Mucosa of rectum (tissue), 2 donors: ENCODE data around the gene FXR2.

ENCODE experiments used
- H3K27ac ChIP-seq, 2 donors: one replicate each; pipeline ENCODE4 v1.7.0; 2013; ENCODE audit warnings: inconsistent platforms in 2 of 2, low read depth in 2 of 2, low read length in 2 of 2
- H3K27me3 ChIP-seq, 2 donors: one replicate each; pipeline ENCODE4 v1.7.0; 2013; ENCODE audit warnings: low read length in 2 of 2; ENCODE audit not compliant: control insufficient read depth in 2 of 2, insufficient read depth in 2 of 2
- H3K36me3 ChIP-seq, 2 donors: one replicate each; pipeline ENCODE4 v1.7.0; 2013; ENCODE audit warnings: low read length in 2 of 2; ENCODE audit not compliant: control insufficient read depth in 2 of 2, insufficient read depth in 2 of 2
- H3K4me1 ChIP-seq, 2 donors: one replicate each; pipeline ENCODE4 v1.7.0; 2013; ENCODE audit warnings: low read length in 2 of 2, mild to moderate bottlenecking in 1 of 2; ENCODE audit not compliant: control insufficient read depth in 2 of 2, insufficient read depth in 2 of 2
- H3K4me3 ChIP-seq, 2 donors: one replicate each; pipeline ENCODE4 v1.7.0; 2013; ENCODE audit warnings: low read length in 2 of 2
- H3K9ac ChIP-seq, 2 donors: one replicate each; pipeline ENCODE4 v1.7.0; 2013; ENCODE audit warnings: low read length in 2 of 2, low read depth in 1 of 2, mild to moderate bottlenecking in 1 of 2
- H3K9me3 ChIP-seq, 2 donors: one replicate each; pipeline ENCODE4 v1.7.0; 2013; ENCODE audit warnings: low read length in 2 of 2; ENCODE audit not compliant: control insufficient read depth in 2 of 2
- donor health status: healthy.
- donor health status: Normal muscosa, but diverticular disease.

Gene FXR2

DNA sequence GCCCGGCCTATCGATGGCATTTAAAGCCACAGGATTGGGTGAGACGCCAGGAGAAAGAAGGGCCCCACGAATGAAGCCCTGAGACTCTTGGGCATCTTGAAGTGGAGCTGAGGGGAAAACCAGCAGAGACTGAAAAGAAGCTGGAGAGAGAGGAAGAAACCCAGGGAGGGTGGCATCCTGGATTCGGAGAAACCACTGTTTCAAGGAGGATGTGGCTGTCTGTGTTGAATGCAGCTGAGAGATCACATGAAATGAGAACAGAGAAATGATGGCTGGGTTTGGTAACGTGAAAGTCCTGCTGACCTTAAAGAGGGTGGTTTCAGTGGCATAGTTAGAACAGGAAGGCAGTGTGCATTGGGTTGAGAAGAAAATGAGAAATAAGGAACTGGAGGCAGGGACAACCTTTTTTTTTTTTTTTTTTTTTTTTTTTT, 62.1 kb downstream of the FXR2 start:
- peaks cover 0 to 3% of the 10 kb centered on the region in 2 donors for H3K36me3 ChIP-seq
- H3K4me3 ChIP-seq = no peak overlapping the region
- no peaks in the 10 kb centered on the region for H3K27me3 ChIP-seq
- peak overlapping the region in 1 of 2 donors; percentile 63 for H3K27ac ChIP-seq
- no peaks in the 10 kb centered on the region for H3K9me3 ChIP-seq
- H3K4me1 ChIP-seq = peaks cover 25 to 27% of the 10 kb centered on the region in 2 donors
- H3K9ac ChIP-seq = no peak overlapping the region

- H3K4me3 ChIP-seq = no peak overlapping the region
Measured at GRCh38 chr17:7551396-7551795, 63.3 kb downstream of the FXR2 start.

DNA sequence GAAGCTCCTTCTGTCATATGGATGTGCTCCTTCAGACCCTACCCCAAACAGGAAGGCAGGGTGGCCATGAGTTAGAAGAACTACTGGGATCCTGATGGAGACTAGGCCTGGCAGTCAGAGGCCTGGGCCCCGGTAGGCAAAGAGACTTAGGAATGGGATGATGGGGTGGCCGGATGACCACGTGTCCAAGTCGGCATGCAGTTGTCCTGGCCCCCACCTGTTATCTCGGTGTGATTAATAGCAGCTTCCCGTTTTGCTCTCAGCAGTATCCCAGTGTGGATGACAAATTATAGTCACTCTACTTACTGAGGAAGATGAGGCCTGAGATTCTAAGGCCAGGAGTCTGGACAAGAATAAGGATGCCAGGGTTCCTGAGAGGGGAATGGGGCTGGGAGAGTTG, 64.4 kb downstream of the FXR2 start:
- peak overlapping the region in 1 of 2 donors; percentile 82 for H3K9ac ChIP-seq

More at GRCh38 chr17:7551396-7551795, 63.3 kb downstream of the FXR2 start:
- Histone ChIP-seq H3K27ac (no peak overlapping the region), H3K36me3 (peaks cover 0 to 3% of the 10 kb centered on the region in 2 donors), H3K9ac (no peak overlapping the region), H3K4me1 (peaks cover 14 to 16% of the 10 kb centered on the region in 2 donors), H3K27me3 (no peaks in the 10 kb centered on the region), H3K9me3 (no peaks in the 10 kb centered on the region)

GRCh38 chr17:7549401-7550055, 65.2 kb downstream of the FXR2 start:
- H3K9ac ChIP-seq = peak overlapping the region; percentile 52 to 82
- peaks cover 14% of the 10 kb centered on the region in 2 donors for H3K4me1 ChIP-seq
- peak overlapping the region; percentile 67 to 80 for H3K27ac ChIP-seq
- H3K27me3 ChIP-seq = no peaks in the 10 kb centered on the region
- H3K36me3 ChIP-seq = peaks cover 0 to 3% of the 10 kb centered on the region in 2 donors
- peak overlapping the region; percentile 71 to 83 for H3K4me3 ChIP-seq
- H3K9me3 ChIP-seq = no peaks in the 10 kb centered on the region

More for the DNA sequence above, 64.4 kb downstream of the FXR2 start:
- H3K36me3 ChIP-seq = peaks cover 0 to 3% of the 10 kb centered on the region in 2 donors
- no peaks in the 10 kb centered on the region for H3K27me3 ChIP-seq
- H3K4me3 ChIP-seq = no peak overlapping the region
- peaks cover 14% of the 10 kb centered on the region in 2 donors for H3K4me1 ChIP-seq
- H3K9me3 ChIP-seq = no peaks in the 10 kb centered on the region
- H3K27ac ChIP-seq = peak overlapping the region in 1 of 2 donors; percentile 67

- H3K36me3 ChIP-seq = peaks cover 0 to under 1% of the 10 kb centered on the region in 2 donors
- H3K9ac ChIP-seq = peak within 1 kb of the TSS; percentile 82 to 89
- no peaks in the 10 kb centered on the region for H3K9me3 ChIP-seq
- H3K27ac ChIP-seq = peak within 1 kb of the TSS; percentile 67 to 80
- peaks cover 14% of the 10 kb centered on the region in 2 donors for H3K4me1 ChIP-seq
- H3K27me3 ChIP-seq = no peaks in the 10 kb centered on the region
- H3K4me3 ChIP-seq = peak within 1 kb of the TSS; percentile 71 to 89
Measured at GRCh38 chr17:7548585-7549400, 65.9 kb downstream of the FXR2 start, which contains the start of gene TNFSF12. TSS of gene TNFSF12 (plus strand) at chr17:7549058. CDS start at chr17:7549154, 96 bp downstream.

DNA sequence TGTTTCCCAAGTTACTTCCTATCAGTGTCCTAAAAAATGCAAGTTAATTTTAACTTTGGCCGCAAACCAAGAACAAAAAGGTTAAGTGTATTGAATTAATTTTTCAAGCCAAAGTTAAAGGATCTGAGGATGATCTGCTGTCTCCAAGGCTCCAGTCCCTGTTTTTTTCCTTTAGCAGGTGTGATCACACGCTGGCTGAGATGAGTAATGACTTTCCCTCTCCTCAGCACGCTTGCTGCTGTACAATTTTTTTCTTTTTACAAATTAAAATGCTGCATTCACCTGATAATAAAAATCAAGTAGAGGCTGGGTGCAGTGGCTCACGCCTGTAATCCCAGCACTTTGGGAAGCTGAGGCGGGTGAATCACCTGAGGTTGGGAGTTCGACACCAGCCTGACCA, 69.8 kb downstream of the FXR2 start:
- Histone ChIP-seq H3K9ac (no peak overlapping the region), H3K36me3 (no peaks in the 10 kb centered on the region)

More for the DNA sequence above, 69.8 kb downstream of the FXR2 start:
- Histone ChIP-seq H3K4me1 (peaks cover 12 to 13% of the 10 kb centered on the region in 2 donors), H3K27me3 (no peaks in the 10 kb centered on the region), H3K27ac (no peak overlapping the region), H3K9me3 (no peaks in the 10 kb centered on the region), H3K4me3 (no peak overlapping the region)
